ENCODE results near the gene ELMO1. TPM values are rescaled to one million over a fixed set of nuclear protein-coding genes. Genes with fewer than 3 reads are reported as not detected.

ELMO1 gene
- total RNA-seq, 4 donors from 2014 or later, result 24.6 to 120 (median 71.9) TPM

GRCh38 chr7:37201003-37201875 is 247.4 kb downstream of the ELMO1 start:
- TF ChIP-seq CTCF (IDR thresholded peaks at IDR 0.05) (peak; percentile 78 to 85 (median 82)), POLR2AphosphoS5 (IDR thresholded peaks at IDR 0.05) (peak; percentile 19 to 86 (median 84)), EP300 (IDR thresholded peaks at IDR 0.05; ENCODE audit: low read depth) (no peak)
- Histone ChIP-seq H3K36me3 (no peaks in the 10 kb centered on the region), H3K9me3 (no peaks in the 10 kb centered on the region), H3K4me3 (no peak overlapping the region), H3K4me1 (peaks cover 0 to 19% (median 17%) of the 10 kb centered on the region in 4 donors), H3K27ac (peak overlapping the region; percentile 64 to 72 (median 68)), H3K27me3 (no peaks in the 10 kb centered on the region)
- 30 to 56% methylated on average over 2 to 6 of the region's 6 CpGs for WGBS, 2 donors (ENCODE audit: low coverage in 1 of 2)
- in situ Hi-C loops (cut with MboI; ENCODE audit: low pct_ligation_motif_present in 1 of 4, low pct_unique_long_range_greater_than_20kb in 1 of 4, low sequenced_read_pairs in 3 of 4) (no loop called here), intact Hi-C loops (cut with DNase I; ENCODE audit: low total_unique reads) (no loop called here)
- DNase-seq, result peak; percentile 83

- 17 to 26% methylated on average over 6 of the region's 6 CpGs for WGBS, 2 donors (ENCODE audit: low coverage in 1 of 2)
- in situ Hi-C loops (cut with MboI; ENCODE audit: low pct_ligation_motif_present in 1 of 4, low pct_unique_long_range_greater_than_20kb in 1 of 4, low sequenced_read_pairs in 3 of 4) (loop anchor here (10.0 to 25.0 kb wide), 4 partner anchors 512 to 724 kb away; no protein-coding TSS in a partner anchor), intact Hi-C loops (cut with DNase I; ENCODE audit: low total_unique reads) (no loop called here)
- DNase-seq, result peak; percentile 81
- H3K9me3 ChIP-seq, result no peaks in the 10 kb centered on the region
- H3K4me3 ChIP-seq, result no peak overlapping the region
- no peak overlapping the region for H3K27ac ChIP-seq
- TF ChIP-seq POLR2A (IDR thresholded peaks at IDR 0.05) (no peak), CTCF (IDR thresholded peaks at IDR 0.05) (peak; percentile 83 to 90 (median 84)), POLR2AphosphoS5 (IDR thresholded peaks at IDR 0.05) (no peak)
- no peaks in the 10 kb centered on the region for H3K36me3 ChIP-seq
- H3K4me1 ChIP-seq, result peaks cover 0 to 19% (median 17%) of the 10 kb centered on the region in 4 donors
- H3K27me3 ChIP-seq, result no peaks in the 10 kb centered on the region
Measured at GRCh38 chr7:37198906-37199485, 249.7 kb downstream of the ELMO1 start.

- no peaks in the 10 kb centered on the region for H3K9me3 ChIP-seq
- DNase-seq, result no peak
- no peak overlapping the region for H3K4me3 ChIP-seq
- TF ChIP-seq POLR2AphosphoS5 (IDR thresholded peaks at IDR 0.05), result no peak
- TF ChIP-seq CTCF (IDR thresholded peaks at IDR 0.05), result no peak
- TF ChIP-seq EP300 (IDR thresholded peaks at IDR 0.05; ENCODE audit: low read depth), result no peak
- no peak for TF ChIP-seq POLR2A (IDR thresholded peaks at IDR 0.05)
- H3K27me3 ChIP-seq, result no peaks in the 10 kb centered on the region
- no peak overlapping the region for H3K27ac ChIP-seq
- H3K4me1 ChIP-seq, result peaks cover 0 to 19% (median 17%) of the 10 kb centered on the region in 4 donors
- in situ Hi-C loops (cut with MboI; ENCODE audit: low pct_ligation_motif_present in 1 of 4, low pct_unique_long_range_greater_than_20kb in 1 of 4, low sequenced_read_pairs in 3 of 4), result loop anchor here (10.0 to 25.0 kb wide), 4 partner anchors 511 to 723 kb away; no protein-coding TSS in a partner anchor
- intact Hi-C loops (cut with DNase I; ENCODE audit: low total_unique reads), result no loop called here
- 52 to 55% methylated on average over 8 to 10 of the region's 10 CpGs for WGBS, 2 donors (ENCODE audit: low coverage in 1 of 2)
- no peaks in the 10 kb centered on the region for H3K36me3 ChIP-seq
Measured at GRCh38 chr7:37198041-37198905, 250.4 kb downstream of the ELMO1 start.

Measured in transverse colon (tissue), 4 donors.